Measurements from ENCODE around the gene NKX1-1. TPM values are rescaled to one million over a fixed set of nuclear protein-coding genes. Genes with fewer than 3 reads are reported as not detected.

Gene NKX1-1
- total and polyA plus RNA-seq, 9 of the 15 experiments (the other 6 are each of a cell fraction or from before 2014, with no cell fraction given): not detected

DNA sequence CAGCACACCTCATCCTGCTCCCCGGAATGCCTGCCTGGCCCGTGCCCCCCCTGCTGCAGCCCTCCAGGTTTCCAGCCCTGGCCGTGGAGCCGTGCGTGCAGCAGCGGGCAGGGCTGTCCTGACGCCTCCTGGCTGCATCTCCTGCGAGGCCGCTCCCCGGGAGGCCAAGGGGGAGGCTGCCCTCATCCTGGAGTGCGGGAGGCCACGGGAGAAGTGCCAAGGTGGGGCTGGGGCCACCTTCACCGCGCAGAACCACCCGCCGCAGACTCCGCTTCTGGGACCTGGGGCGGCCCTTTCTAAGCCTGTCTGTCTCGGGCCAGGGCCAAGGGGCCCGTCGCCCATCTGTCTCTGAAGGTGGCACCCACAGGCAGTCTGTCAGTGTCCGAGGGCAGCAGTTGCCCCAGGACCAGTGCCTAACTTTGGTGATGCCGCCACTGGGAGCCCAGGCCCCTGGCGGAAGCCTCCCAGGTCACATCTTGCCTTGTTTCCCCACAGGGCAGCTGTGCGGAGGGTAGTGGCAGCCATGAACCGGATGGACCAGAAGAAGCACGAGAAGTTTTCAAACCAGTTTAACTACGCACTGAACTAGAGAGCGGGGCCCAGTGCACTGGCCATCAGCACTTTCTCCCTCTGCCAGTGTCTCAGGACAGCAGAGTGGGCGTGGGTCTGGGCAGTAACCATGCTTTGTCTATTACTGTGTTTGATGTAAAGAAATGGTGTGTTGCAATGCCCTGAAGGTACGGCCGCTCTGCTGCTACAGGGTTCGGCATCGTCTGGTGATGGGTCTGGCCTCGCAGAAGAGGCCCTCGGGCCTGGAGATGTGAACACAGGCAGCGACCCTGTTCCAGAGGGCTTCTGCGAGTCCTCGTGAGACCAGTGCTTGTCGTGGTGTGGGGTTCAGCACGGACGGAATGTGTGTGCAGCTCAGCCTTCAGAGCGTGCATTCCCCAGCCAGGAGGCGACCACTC lies 20.6 kb downstream of the NKX1-1 start:
- H2AFZ ChIP-seq (ENCODE audit: low read depth, low read length): no peak overlapping the region
- H3K9me1 ChIP-seq (ENCODE audit: control insufficient read depth, insufficient read depth, low read length): no peaks in the 10 kb centered on the region
- intact Hi-C loops (cut with micrococcal nuclease): no loop called here
- no peak overlapping the region for H3K4me2 ChIP-seq (ENCODE audit: insufficient read depth, low read length)
- in situ Hi-C loops (cut with MboI): no loop called here
- ChIA-PET POLR2A (no interaction called here), CTCF (ENCODE audit: low intra/inter-chr PET ratio) (no interaction called here)
- no peaks in the 10 kb centered on the region for H3K4me1 ChIP-seq (replicated peaks in 1 of 2; ENCODE audit: control insufficient read depth in 2 of 2, insufficient read depth in 2 of 2, low read length in 2 of 2)
- no peak overlapping the region for H3K4me3 ChIP-seq
- H3K9me3 ChIP-seq (replicated peaks; ENCODE audit: control insufficient read depth, insufficient read depth, low read depth, low read length): no peaks in the 10 kb centered on the region
- no peaks in the 10 kb centered on the region for H3K27me3 ChIP-seq (ENCODE audit: control insufficient read depth in 2 of 2, insufficient read depth in 2 of 2, low read length in 2 of 2)
- no peaks in the 10 kb centered on the region for H3K79me2 ChIP-seq (ENCODE audit: control insufficient read depth, insufficient read depth, low read length)
- no peak overlapping the region for H3K9ac ChIP-seq (ENCODE audit: insufficient read depth in 1 of 2, low read depth in 2 of 2, low read length in 2 of 2)
- 0 out of 3 replicates have a peak, but pooled peaks cover 3% of the 10 kb centered on the region for H3K36me3 ChIP-seq (ENCODE audit: control insufficient read depth, insufficient read depth, low read length)
- BruUV-seq (replicated peaks): no TSS peak
- H3K27ac ChIP-seq (ENCODE audit: extremely low read depth, low read depth, low read length): no peak overlapping the region
- TF ChIP-seq CBFA2T2 (conservative IDR thresholded peaks at IDR 0.05): no peak
- TF ChIP-seq FOXP1 (CRISPR knock-in tag; IDR thresholded peaks at IDR 0.05): no peak
- peak; percentile 20; the same call in 1 of the 2 replicates for TF ChIP-seq POLR2G (IDR thresholded peaks at IDR 0.05; ENCODE audit: low read depth, low read length)
- FAIRE-seq (no peak), ATAC-seq (no peak), DNase-seq (ENCODE audit: extremely low read depth in 1 of 4, low spot score in 3 of 4) (no peak)
- 85% methylated on average over 37 of the region's 44 CpGs for WGBS (ENCODE audit: insufficient coverage, low coverage, missing lambda C conversion rate)
- H4K20me1 ChIP-seq (replicated peaks; ENCODE audit: control insufficient read depth, insufficient read depth, low read length): no peaks in the 10 kb centered on the region

DNA sequence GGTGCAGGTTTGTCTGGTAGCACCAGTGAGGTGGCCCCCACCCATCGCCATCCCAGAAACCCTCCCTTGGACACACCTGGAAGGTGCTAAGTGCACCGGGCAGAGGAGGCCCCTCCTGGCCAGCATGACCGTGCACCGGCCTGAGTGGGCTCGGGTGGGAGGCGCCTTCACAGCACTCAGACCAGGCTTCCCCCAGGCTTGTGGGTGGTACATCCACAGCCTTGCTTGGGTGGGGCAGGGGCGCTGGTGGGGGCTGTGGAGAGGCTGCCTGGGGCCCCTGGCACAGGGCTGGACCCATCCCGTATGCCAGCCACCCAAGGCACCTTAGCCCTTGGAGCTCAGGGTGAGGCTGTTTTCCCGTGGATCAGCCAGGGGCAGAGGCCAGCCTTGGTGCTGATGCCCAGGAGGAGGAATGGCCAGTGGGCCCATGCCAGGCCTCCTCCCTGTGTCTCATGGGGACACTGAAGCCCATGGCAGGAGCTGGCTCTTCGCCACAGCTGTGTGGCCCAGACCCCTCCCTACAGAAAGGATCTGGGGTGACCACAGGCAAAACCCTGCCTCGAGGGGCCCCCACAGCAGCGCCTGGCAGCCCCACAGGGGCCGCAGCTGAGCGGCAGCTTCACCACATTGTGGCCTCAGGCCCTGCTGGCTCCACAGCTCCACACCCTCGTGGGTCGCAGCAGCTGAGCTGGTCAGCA lies 21.4 kb downstream of the NKX1-1 start:
- in situ Hi-C loops (cut with MboI) (no loop called here), intact Hi-C loops (cut with micrococcal nuclease) (no loop called here)
- DNase-seq (ENCODE audit: extremely low read depth in 1 of 4, low spot score in 3 of 4): no peak
- Histone ChIP-seq H3K36me3 (ENCODE audit: control insufficient read depth, insufficient read depth, low read length) (0 out of 3 replicates have a peak, but pooled peaks cover 3% of the 10 kb centered on the region), H3K79me2 (ENCODE audit: control insufficient read depth, insufficient read depth, low read length) (no peaks in the 10 kb centered on the region), H3K4me3 (no peak overlapping the region), H4K20me1 (replicated peaks; ENCODE audit: control insufficient read depth, insufficient read depth, low read length) (no peaks in the 10 kb centered on the region), H2AFZ (ENCODE audit: low read depth, low read length) (no peak overlapping the region), H3K27me3 (ENCODE audit: control insufficient read depth in 2 of 2, insufficient read depth in 2 of 2, low read length in 2 of 2) (no peaks in the 10 kb centered on the region), H3K9me3 (replicated peaks; ENCODE audit: control insufficient read depth, insufficient read depth, low read depth, low read length) (no peaks in the 10 kb centered on the region), H3K9ac (ENCODE audit: insufficient read depth in 1 of 2, low read depth in 2 of 2, low read length in 2 of 2) (no peak overlapping the region), H3K9me1 (ENCODE audit: control insufficient read depth, insufficient read depth, low read length) (no peaks in the 10 kb centered on the region), H3K4me1 (replicated peaks in 1 of 2; ENCODE audit: control insufficient read depth in 2 of 2, insufficient read depth in 2 of 2, low read length in 2 of 2) (no peaks in the 10 kb centered on the region), H3K4me2 (ENCODE audit: insufficient read depth, low read length) (no peak overlapping the region), H3K27ac (ENCODE audit: extremely low read depth, low read depth, low read length) (no peak overlapping the region)
- ChIA-PET CTCF (ENCODE audit: low intra/inter-chr PET ratio) (no interaction called here), POLR2A (no interaction called here)
- FAIRE-seq: no peak
- BruUV-seq (replicated peaks): no TSS peak
- no peak for ATAC-seq
- WGBS (ENCODE audit: insufficient coverage, low coverage, missing lambda C conversion rate): 78% methylated on average over 15 of the region's 16 CpGs
- TF ChIP-seq CCAR2 (IDR thresholded peaks at IDR 0.05; ENCODE audit: low read depth, low read length) (no peak), MXI1 (IDR thresholded peaks at IDR 0.05; ENCODE audit: low read depth, low read length) (no peak), POLR2G (IDR thresholded peaks at IDR 0.05; ENCODE audit: low read depth, low read length) (no peak)
- TF ChIP-seq, protein P1, sequence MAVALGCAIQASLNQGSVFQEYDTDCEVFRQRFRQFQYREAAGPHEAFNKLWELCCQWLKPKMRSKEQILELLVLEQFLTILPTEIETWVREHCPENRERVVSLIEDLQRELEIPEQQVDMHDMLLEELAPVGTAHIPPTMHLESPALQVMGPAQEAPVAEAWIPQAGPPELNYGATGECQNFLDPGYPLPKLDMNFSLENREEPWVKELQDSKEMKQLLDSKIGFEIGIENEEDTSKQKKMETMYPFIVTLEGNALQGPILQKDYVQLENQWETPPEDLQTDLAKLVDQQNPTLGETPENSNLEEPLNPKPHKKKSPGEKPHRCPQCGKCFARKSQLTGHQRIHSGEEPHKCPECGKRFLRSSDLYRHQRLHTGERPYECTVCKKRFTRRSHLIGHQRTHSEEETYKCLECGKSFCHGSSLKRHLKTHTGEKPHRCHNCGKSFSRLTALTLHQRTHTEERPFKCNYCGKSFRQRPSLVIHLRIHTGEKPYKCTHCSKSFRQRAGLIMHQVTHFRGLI (CRISPR knock-in tag; IDR thresholded peaks at IDR 0.05): no peak
- TF ChIP-seq, protein P2, sequence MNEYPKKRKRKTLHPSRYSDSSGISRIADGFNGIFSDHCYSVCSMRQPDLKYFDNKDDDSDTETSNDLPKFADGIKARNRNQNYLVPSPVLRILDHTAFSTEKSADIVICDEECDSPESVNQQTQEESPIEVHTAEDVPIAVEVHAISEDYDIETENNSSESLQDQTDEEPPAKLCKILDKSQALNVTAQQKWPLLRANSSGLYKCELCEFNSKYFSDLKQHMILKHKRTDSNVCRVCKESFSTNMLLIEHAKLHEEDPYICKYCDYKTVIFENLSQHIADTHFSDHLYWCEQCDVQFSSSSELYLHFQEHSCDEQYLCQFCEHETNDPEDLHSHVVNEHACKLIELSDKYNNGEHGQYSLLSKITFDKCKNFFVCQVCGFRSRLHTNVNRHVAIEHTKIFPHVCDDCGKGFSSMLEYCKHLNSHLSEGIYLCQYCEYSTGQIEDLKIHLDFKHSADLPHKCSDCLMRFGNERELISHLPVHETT (CRISPR knock-in tag; conservative IDR thresholded peaks at IDR 0.05 in 1 of 2, IDR thresholded peaks at IDR 0.05 in 1 of 2): no peak

Data from K562 (cell line).